ENCODE data around the gene SPATA3. TPM values are rescaled to one million over a fixed set of nuclear protein-coding genes. Genes with fewer than 3 reads are reported as not detected.

SPATA3 gene
- total and polyA plus RNA-seq, 5 donors from 2014 or later: 0.72 TPM; not detected in 4

DNA sequence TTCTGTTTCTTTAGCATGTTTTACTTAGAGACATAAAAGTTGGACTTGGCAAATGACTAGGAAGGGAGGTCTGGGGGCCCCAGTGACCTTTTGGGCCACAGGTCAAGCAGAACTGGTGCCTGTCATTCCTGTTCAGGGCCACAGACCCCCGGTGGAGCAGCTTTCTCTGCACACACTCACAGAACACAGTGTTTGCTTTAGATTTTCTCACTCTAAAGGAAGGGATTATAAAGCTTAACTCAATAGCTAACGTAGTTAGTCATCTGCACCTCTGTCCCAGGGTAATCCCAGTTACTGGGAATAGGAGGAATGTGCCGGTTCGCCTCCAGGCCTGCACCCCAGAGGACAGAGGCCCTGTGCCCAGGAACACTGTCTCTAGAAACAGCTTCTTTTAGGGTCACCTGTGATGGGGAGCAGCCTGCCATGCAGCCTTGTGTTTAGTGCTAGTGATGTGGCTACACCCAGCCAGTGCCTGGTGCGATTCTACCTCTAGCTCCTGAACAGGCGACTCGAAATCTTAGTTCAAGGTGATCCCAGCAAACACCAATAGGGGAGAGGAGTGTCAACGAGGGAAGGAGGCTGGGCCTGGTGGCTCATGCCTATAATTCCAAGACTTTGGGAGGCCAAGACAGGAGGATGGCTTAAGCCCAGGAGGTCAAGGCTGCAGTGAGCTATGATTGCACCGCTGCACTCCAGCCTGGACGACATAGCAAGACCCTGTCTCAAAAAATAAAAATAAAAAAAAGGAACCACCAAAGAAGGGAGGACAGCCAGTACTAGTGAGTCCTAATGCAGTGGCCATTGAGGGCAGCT, 11.6 kb downstream of the SPATA3 start:
- no peak overlapping the region for H3K4me3 ChIP-seq (ENCODE audit: low read depth, low read length)
- Mint-ChIP-seq H3K4me1 (peaks cover 0 to 3% (median 0%) of the 10 kb centered on the region in 4 donors), H3K4me3 (no peak overlapping the region), H3K36me3 (peaks cover 10% of the 10 kb centered on the region), H3K27me3 (peaks cover 29% of the 10 kb centered on the region), H3K9me3 (peaks cover 0 to 10% (median 4%) of the 10 kb centered on the region in 7 donors), H3K27ac (no peak overlapping the region)
- no peaks in the 10 kb centered on the region for H3K36me3 ChIP-seq (ENCODE audit: control insufficient read depth, insufficient read depth, low read length)
- H3K27me3 ChIP-seq (ENCODE audit: control insufficient read depth, insufficient read depth, low read length): no peaks in the 10 kb centered on the region
- H3K27ac ChIP-seq (ENCODE audit: insufficient read depth, low read length, poor library complexity, severe bottlenecking): no peak overlapping the region
- ATAC-seq (ENCODE audit: low read depth in 2 of 2) (no peak), DNase-seq (no peak)
- H3K4me1 ChIP-seq (ENCODE audit: control insufficient read depth, insufficient read depth, low read length, poor library complexity, severe bottlenecking): no peaks in the 10 kb centered on the region
- no peaks in the 10 kb centered on the region for H3K9me3 ChIP-seq (ENCODE audit: control insufficient read depth in 2 of 2, low read length in 2 of 2)

- no peaks in the 10 kb centered on the region for H3K27me3 ChIP-seq (ENCODE audit: control insufficient read depth, insufficient read depth, low read length)
- H3K27ac ChIP-seq (ENCODE audit: insufficient read depth, low read length, poor library complexity, severe bottlenecking): no peak overlapping the region
- peaks cover 0 to 3% (median 0%) of the 10 kb centered on the region in 4 donors for H3K4me1 Mint-ChIP-seq
- H3K27ac Mint-ChIP-seq: no peak overlapping the region
- H3K4me1 ChIP-seq (ENCODE audit: control insufficient read depth, insufficient read depth, low read length, poor library complexity, severe bottlenecking): no peaks in the 10 kb centered on the region
- no peaks in the 10 kb centered on the region for H3K9me3 ChIP-seq (ENCODE audit: control insufficient read depth in 2 of 2, low read length in 2 of 2)
- no peaks in the 10 kb centered on the region for H3K36me3 ChIP-seq (ENCODE audit: control insufficient read depth, insufficient read depth, low read length)
- no peak overlapping the region for H3K4me3 ChIP-seq (ENCODE audit: low read depth, low read length)
- no peak for ATAC-seq (ENCODE audit: low read depth in 2 of 2)
- peaks cover 0 to 10% (median 4%) of the 10 kb centered on the region in 7 donors for H3K9me3 Mint-ChIP-seq
- H3K36me3 Mint-ChIP-seq: peaks cover 10% of the 10 kb centered on the region
- H3K27me3 Mint-ChIP-seq: peaks cover 36% of the 10 kb centered on the region
- H3K4me3 Mint-ChIP-seq: no peak overlapping the region
- no peak for DNase-seq
These were observed 12.2 kb downstream of the SPATA3 start for GRCh38 chr2:231008131-231008530.

- Histone ChIP-seq H3K4me1 (ENCODE audit: control insufficient read depth, insufficient read depth, low read length, poor library complexity, severe bottlenecking) (no peaks in the 10 kb centered on the region), H3K4me3 (ENCODE audit: low read depth, low read length) (no peak overlapping the region), H3K27me3 (ENCODE audit: control insufficient read depth, insufficient read depth, low read length) (peaks cover 6% of the 10 kb centered on the region), H3K9me3 (ENCODE audit: control insufficient read depth in 2 of 2, low read length in 2 of 2) (no peaks in the 10 kb centered on the region), H3K36me3 (ENCODE audit: control insufficient read depth, insufficient read depth, low read length) (no peaks in the 10 kb centered on the region), H3K27ac (ENCODE audit: insufficient read depth, low read length, poor library complexity, severe bottlenecking) (no peak overlapping the region)
- peaks cover 39% of the 10 kb centered on the region for H3K27me3 Mint-ChIP-seq
- DNase-seq: no peak
- no peak overlapping the region for H3K27ac Mint-ChIP-seq
- peaks cover 10% of the 10 kb centered on the region for H3K36me3 Mint-ChIP-seq
- H3K9me3 Mint-ChIP-seq: peaks cover 0 to 10% (median 4%) of the 10 kb centered on the region in 7 donors
- H3K4me1 Mint-ChIP-seq: peaks cover 0 to 3% (median 0%) of the 10 kb centered on the region in 4 donors
- ATAC-seq (ENCODE audit: low read depth in 2 of 2): no peak
- H3K4me3 Mint-ChIP-seq: no peak overlapping the region
These were observed 13.5 kb downstream of the SPATA3 start for GRCh38 chr2:231009236-231009919.

DNA sequence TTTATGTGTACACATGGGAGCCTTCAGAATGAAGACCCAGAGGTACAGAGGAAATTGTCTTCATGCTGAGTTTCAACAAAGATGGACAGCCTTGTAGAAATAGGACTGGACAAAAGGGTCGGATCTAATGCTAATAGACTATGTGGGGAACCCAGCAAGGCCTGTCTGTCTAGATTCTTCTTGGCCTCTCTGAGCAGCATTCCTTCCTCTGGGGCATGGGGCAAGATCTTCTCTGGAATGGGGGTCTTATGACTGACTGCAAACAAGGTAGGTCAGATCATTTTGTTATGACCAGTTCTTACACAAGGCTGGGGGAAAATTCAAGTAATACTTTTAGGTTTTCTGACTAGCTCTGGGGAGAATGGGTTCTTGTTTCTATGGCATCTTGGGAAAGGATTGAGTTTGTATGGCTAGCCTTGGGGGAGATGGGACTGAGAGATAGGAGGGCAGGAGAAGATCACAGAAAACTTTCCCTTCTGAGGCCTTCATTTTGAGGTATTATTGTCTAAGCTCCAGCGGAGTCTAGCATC, 14.3 kb downstream of the SPATA3 start:
- Mint-ChIP-seq H3K27ac (no peak overlapping the region), H3K4me1 (no peaks in the 10 kb centered on the region), H3K36me3 (peaks cover 3% of the 10 kb centered on the region), H3K27me3 (peaks cover 39% of the 10 kb centered on the region), H3K4me3 (no peak overlapping the region), H3K9me3 (peaks cover 0 to 4% (median 2%) of the 10 kb centered on the region in 7 donors)
- no peak for DNase-seq
- Histone ChIP-seq H3K4me1 (ENCODE audit: control insufficient read depth, insufficient read depth, low read length, poor library complexity, severe bottlenecking) (no peaks in the 10 kb centered on the region), H3K9me3 (ENCODE audit: control insufficient read depth in 2 of 2, low read length in 2 of 2) (no peaks in the 10 kb centered on the region), H3K27me3 (ENCODE audit: control insufficient read depth, insufficient read depth, low read length) (peaks cover 6% of the 10 kb centered on the region), H3K27ac (ENCODE audit: insufficient read depth, low read length, poor library complexity, severe bottlenecking) (no peak overlapping the region), H3K36me3 (ENCODE audit: control insufficient read depth, insufficient read depth, low read length) (no peaks in the 10 kb centered on the region), H3K4me3 (ENCODE audit: low read depth, low read length) (no peak overlapping the region)
- ATAC-seq (ENCODE audit: low read depth in 2 of 2): no peak

DNA sequence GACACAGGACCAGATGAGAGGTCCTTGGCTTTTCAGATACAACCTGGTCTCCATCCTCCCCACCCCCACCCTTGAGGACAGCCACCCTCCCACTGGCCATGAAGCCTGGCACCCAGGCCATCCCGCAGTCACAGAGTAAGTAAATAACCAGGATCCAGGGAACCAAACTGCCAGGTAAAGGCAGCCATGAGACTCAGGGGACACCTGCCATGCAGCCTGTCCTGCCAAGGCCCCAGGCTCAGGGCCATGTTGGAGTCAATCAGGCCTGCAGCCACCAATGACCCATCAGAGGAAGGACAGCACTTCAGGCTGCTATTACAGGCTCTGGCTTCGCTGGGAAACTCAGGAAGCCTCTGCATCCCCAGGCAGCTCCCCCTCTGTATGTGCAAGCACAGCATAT, 15.6 kb downstream of the SPATA3 start:
- no peak overlapping the region for H3K27ac ChIP-seq (ENCODE audit: insufficient read depth, low read length, poor library complexity, severe bottlenecking)
- no peaks in the 10 kb centered on the region for H3K9me3 ChIP-seq (ENCODE audit: control insufficient read depth in 2 of 2, low read length in 2 of 2)
- H3K36me3 Mint-ChIP-seq: no peaks in the 10 kb centered on the region
- H3K4me1 ChIP-seq (ENCODE audit: control insufficient read depth, insufficient read depth, low read length, poor library complexity, severe bottlenecking): no peaks in the 10 kb centered on the region
- H3K4me1 Mint-ChIP-seq: no peaks in the 10 kb centered on the region
- H3K36me3 ChIP-seq (ENCODE audit: control insufficient read depth, insufficient read depth, low read length): no peaks in the 10 kb centered on the region
- no peak for DNase-seq
- H3K4me3 Mint-ChIP-seq: no peak overlapping the region
- peaks cover 6% of the 10 kb centered on the region for H3K27me3 ChIP-seq (ENCODE audit: control insufficient read depth, insufficient read depth, low read length)
- no peak for ATAC-seq (ENCODE audit: low read depth in 2 of 2)
- no peaks in the 10 kb centered on the region for H3K9me3 Mint-ChIP-seq
- H3K4me3 ChIP-seq (ENCODE audit: low read depth, low read length): no peak overlapping the region
- H3K27me3 Mint-ChIP-seq: peaks cover 46% of the 10 kb centered on the region
- H3K27ac Mint-ChIP-seq: no peak overlapping the region

DNA sequence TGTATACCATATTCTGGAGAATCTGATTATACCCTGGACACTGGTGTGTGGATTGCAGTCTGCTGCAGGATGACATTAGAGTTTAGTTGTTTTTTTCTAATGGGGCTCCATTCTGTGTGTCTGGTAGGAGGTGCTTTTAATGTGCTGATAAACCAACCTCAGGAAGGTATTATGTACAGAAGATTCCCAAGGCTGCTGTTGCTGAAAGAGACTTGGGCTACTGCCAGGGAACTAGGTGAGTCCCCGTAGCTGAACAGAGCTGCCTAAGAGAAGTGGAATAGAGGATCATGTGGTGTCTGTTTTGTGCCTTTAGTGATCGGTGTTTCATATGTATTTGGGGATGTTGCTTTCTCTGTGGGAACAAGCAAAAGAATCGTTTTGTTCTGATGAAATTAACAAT, 16.5 kb downstream of the SPATA3 start:
- Histone ChIP-seq H3K9me3 (ENCODE audit: control insufficient read depth in 2 of 2, low read length in 2 of 2) (no peaks in the 10 kb centered on the region), H3K27me3 (ENCODE audit: control insufficient read depth, insufficient read depth, low read length) (peaks cover 9% of the 10 kb centered on the region)
- DNase-seq: no peak

GRCh38 chr2:231013820-231014219, 17.9 kb downstream of the SPATA3 start:
- Histone ChIP-seq H3K27me3 (ENCODE audit: control insufficient read depth, insufficient read depth, low read length) (peaks cover 9% of the 10 kb centered on the region), H3K4me3 (ENCODE audit: low read depth, low read length) (no peak overlapping the region), H3K27ac (ENCODE audit: insufficient read depth, low read length, poor library complexity, severe bottlenecking) (no peak overlapping the region), H3K36me3 (ENCODE audit: control insufficient read depth, insufficient read depth, low read length) (no peaks in the 10 kb centered on the region), H3K9me3 (ENCODE audit: control insufficient read depth in 2 of 2, low read length in 2 of 2) (no peaks in the 10 kb centered on the region), H3K4me1 (ENCODE audit: control insufficient read depth, insufficient read depth, low read length, poor library complexity, severe bottlenecking) (no peaks in the 10 kb centered on the region)
- Mint-ChIP-seq H3K4me3 (no peak overlapping the region), H3K4me1 (peaks cover 0 to 4% (median 2%) of the 10 kb centered on the region in 4 donors), H3K27me3 (peaks cover 49% of the 10 kb centered on the region), H3K9me3 (peaks cover 0 to 1% (median 0%) of the 10 kb centered on the region in 7 donors), H3K36me3 (no peaks in the 10 kb centered on the region), H3K27ac (no peak overlapping the region)
- no peak for DNase-seq
- ATAC-seq (ENCODE audit: low read depth in 2 of 2): no peak

More for the DNA sequence above, 16.5 kb downstream of the SPATA3 start:
- ATAC-seq (ENCODE audit: low read depth in 2 of 2): no peak
- no peak overlapping the region for H3K4me3 Mint-ChIP-seq
- H3K36me3 Mint-ChIP-seq: no peaks in the 10 kb centered on the region
- Histone ChIP-seq H3K36me3 (ENCODE audit: control insufficient read depth, insufficient read depth, low read length) (no peaks in the 10 kb centered on the region), H3K4me1 (ENCODE audit: control insufficient read depth, insufficient read depth, low read length, poor library complexity, severe bottlenecking) (no peaks in the 10 kb centered on the region), H3K4me3 (ENCODE audit: low read depth, low read length) (no peak overlapping the region), H3K27ac (ENCODE audit: insufficient read depth, low read length, poor library complexity, severe bottlenecking) (no peak overlapping the region)
- H3K27me3 Mint-ChIP-seq: peaks cover 52% of the 10 kb centered on the region
- peaks cover 0 to 4% (median 2%) of the 10 kb centered on the region in 4 donors for H3K4me1 Mint-ChIP-seq
- H3K9me3 Mint-ChIP-seq: no peaks in the 10 kb centered on the region
- no peak overlapping the region for H3K27ac Mint-ChIP-seq
